Left ventricle myocardium superior (tissue), 1 donor: Measurements from ENCODE around the gene SLC10A7. TPM values are rescaled to one million over a fixed set of nuclear protein-coding genes. Genes with fewer than 3 reads are reported as not detected.

Experiments
- ATAC-seq: fragments of 200-7000 bp; cut with Tn5 transposase; one replicate; pipeline ENCODE4 v1.9.1; 2020; ENCODE audit warnings: mild to moderate bottlenecking, moderate library complexity
- DNase-seq: peaks from one replicate; pipeline ENCODE4 v3.0.0-alpha.2; 2020
- intact Hi-C: fragments of 100-400 bp; cut with micrococcal nuclease; formaldehyde crosslinking; loops from one replicate; pipeline ENCODE4 v1.11.0; 2022
- total RNA-seq: library from RNA; stranded (reverse); fragmentation: NEBNext Ultra II Directional; extraction: Animal tissue kit (Norgen Biotek cat#: 25700); gene quantifications from one replicate; pipeline ENCODE4 v1.2.1, GENCODE V29; 2021
- donor health status: DM: no; HTN: yes; CAD: no; lungs with severe emphysema.

SLC10A7 gene
- total RNA-seq, 1 donor from 2014 or later: 4.5 TPM

GRCh38 chr4:146334862-146335449 is 186.8 kb downstream of the SLC10A7 start:
- intact Hi-C loops: no loop called here
- ATAC-seq (no peak), DNase-seq (no peak)

- intact Hi-C loops: no loop called here
- DNase-seq: no peak
- no peak for ATAC-seq
Measured at GRCh38 chr4:146333895-146334262, 187.9 kb downstream of the SLC10A7 start.

- DNase-seq (no peak), ATAC-seq (no peak)
- intact Hi-C loops: no loop called here
Measured at GRCh38 chr4:146333187-146333894, 188.4 kb downstream of the SLC10A7 start.

DNA sequence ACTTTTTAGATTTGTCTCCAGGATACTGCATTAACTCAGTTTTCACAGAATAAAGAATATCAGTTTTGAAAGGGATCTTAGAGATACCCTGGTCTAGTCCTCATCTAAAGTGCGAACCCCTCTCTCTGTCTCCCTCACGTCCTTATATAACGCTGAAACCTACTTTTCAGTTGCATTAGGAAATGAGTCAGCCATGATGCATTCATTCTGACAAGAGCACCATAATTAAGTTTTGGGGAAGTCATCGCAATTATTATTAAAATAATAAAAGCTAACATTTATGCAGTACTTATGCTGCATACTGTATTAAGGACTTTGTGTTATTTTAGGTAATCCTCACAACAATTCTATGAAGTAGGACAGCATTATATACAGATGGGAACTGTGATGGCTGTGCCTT is 191.3 kb downstream of the SLC10A7 start:
- ATAC-seq (no peak), DNase-seq (no peak)
- intact Hi-C loops: no loop called here

DNA sequence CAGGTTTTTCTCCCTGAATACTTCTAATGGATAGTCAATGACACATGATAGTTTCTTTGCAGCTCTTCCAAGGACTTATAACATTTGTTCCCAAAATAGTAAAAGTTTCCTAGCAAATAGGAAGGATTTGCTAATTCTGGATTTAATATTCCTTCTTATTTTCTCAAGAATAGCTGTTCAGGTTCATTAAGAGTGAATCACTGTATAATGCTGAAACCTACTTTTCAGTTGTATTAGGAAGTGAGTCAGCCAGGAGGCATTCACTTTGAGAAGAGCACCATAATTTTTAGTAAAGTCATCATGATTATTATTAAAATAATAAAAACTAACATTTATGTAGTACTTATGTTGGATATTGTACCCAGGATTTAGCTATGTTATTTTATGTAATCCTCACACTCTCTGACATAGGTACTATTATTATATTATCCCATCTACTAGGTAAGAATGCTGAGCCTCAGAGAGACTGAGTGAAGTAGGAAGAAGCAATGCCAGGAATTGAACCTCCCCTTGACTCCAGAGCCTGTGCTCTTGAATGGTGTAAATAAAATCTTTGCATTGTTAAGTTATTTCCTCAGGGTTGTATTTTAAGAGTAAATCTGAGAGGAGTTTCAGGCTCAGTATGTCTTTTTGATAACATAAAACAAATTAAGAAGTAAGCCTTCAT is 192.6 kb downstream of the SLC10A7 start:
- ATAC-seq (no peak), DNase-seq (no peak)
- intact Hi-C loops: no loop called here

DNA sequence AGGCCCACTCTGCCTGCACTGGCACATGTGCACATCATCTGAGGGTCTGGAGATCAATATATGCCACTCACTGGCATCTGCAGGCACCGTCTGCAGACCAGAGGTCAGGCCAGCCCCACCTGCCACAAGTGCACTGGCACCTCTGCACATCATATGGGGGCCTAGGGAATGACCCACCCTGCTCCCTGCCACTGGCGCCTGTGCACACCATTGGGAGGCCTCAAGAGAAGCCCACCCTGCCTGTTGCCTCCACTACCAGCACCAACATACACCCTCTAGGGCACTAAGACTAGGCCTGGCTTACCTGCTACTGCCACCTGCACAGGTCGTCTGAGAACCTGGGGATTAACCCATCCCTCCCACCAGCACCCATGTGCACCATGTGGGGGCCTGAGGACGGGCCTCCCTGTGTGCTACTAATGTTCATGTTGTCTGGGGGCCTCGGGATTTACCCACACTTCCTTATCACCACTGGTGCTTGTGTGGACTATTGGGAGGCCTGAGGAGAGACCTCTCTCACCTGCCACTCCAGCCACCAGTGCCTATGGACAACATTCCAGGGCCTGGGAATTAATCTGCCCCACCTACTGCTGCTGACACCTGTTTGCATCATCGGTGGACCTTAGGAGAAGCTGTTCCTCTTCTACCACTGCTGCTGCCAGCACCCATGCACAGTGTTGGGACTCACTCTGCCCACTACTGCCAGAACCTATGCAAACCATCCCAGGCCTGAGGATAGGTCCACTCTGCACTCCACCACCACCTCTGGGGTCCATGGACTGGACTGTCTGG is 193.7 kb downstream of the SLC10A7 start:
- no peak for ATAC-seq
- DNase-seq: no peak
- intact Hi-C loops: no loop called here

GRCh38 chr4:146318894-146319293 is 202.8 kb downstream of the SLC10A7 start:
- no peak for DNase-seq

GRCh38 chr4:146317783-146318182 is 204.0 kb downstream of the SLC10A7 start:
- ATAC-seq (no peak), DNase-seq (no peak)
- intact Hi-C loops: no loop called here

More at GRCh38 chr4:146318894-146319293, 202.8 kb downstream of the SLC10A7 start:
- ATAC-seq: no peak
- intact Hi-C loops: no loop called here

- DNase-seq (no peak), ATAC-seq (no peak)
- intact Hi-C loops: no loop called here
Measured at GRCh38 chr4:146315184-146315583, 206.6 kb downstream of the SLC10A7 start.

GRCh38 chr4:146311238-146311970 is 210.3 kb downstream of the SLC10A7 start:
- intact Hi-C loops: no loop called here
- DNase-seq (no peak), ATAC-seq (no peak)

DNA sequence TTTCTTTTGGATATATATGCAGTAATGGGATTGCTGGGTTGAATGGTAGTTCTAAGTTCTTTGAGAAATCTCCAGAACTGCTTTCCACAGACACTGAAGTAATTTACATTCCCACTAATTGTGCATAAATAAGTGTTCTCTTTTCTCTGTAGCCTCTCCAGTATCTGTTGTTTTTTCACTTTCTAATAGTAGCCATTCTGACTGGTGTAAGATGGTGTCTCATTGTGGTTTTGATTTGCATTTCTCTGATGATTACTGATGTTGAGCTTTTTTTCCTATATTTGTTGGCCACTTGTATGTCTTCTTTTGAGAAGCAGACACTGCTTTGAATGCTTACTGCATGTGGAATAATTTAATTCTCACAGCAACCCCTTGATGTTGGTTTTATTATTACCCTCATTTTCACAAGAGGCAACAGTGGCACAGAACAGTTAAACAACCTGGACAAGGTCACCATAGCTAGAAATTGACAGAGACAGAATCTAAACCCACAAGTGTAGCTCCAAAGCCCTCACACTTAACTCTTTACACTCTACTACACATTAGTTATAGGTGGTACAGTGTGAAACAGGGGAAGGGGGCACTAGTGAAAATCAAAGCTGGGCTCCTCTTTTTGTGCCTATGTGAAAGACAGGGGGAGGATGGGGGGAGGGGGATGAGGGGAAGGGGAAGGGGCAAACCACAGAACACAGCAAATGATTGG is 211.3 kb downstream of the SLC10A7 start:
- no peak for DNase-seq
- intact Hi-C loops: no loop called here
- no peak for ATAC-seq

DNA sequence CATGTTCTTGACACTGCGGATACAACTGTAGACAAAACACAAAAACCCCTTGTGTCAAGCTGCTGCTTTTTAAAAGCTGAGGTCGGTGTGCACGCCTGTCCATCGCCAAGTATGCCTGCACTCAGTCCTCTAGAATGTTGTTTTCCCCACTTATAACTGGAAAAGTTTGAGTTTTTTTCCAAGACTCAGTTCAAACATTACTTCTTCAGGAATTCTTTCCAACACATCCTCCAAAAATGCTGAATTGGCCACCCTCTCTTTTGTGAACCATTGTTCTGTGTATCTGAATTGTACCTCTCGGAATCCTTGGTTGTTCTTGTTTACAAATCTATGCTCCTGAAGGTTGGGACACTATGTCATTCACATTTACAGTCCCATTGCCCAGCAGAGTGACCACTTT is 212.8 kb downstream of the SLC10A7 start:
- intact Hi-C loops: no loop called here
- no peak for DNase-seq
- ATAC-seq: no peak

DNA sequence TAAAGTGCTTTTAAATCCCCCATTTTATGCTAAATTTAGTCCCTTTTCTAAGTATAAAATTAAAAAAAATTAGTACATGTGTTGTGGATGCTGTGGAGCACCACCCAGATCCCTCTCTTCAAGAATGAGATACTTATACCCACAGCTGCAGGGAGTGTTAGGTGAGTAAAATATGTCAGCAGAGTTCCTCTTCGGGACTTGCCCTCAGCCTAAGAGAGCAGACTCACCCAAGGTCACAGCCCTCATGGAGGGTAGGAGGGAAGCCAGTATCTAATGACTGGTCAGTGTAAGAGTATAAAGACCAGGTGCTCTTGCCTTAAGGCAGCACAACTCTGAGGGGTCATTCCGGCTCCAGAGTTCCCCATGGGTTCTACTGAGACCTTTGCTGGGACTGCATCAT is 218.9 kb downstream of the SLC10A7 start:
- ATAC-seq: no peak
- intact Hi-C loops: no loop called here

GRCh38 chr4:146299607-146300006 is 222.1 kb downstream of the SLC10A7 start:
- DNase-seq (no peak), ATAC-seq (no peak)
- intact Hi-C loops: no loop called here

More for the DNA sequence above, 218.9 kb downstream of the SLC10A7 start:
- no peak for DNase-seq

GRCh38 chr4:146294776-146295175 is 227.0 kb downstream of the SLC10A7 start:
- ATAC-seq: no peak
- intact Hi-C loops: no loop called here

DNA sequence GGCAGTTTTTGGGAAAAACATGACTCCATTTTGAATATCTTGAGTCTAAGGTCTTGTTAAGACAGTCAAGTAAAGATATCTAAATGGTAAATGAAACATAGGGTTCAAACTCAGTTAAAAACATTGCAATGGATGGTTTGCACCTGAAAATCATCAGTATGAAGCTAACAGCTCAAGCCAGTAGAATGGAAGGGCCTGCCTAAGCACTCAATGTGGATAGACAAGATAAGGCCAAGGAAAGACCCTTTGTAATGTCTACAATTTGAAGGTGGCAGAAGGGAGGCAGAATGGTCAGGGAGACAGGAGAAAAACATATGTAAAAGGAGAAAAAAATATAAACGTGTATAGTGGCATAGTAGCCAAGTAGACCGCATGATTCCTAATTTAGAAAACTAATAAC is 229.2 kb downstream of the SLC10A7 start:
- no peak for DNase-seq
- intact Hi-C loops: no loop called here
- no peak for ATAC-seq

More at GRCh38 chr4:146294776-146295175, 227.0 kb downstream of the SLC10A7 start:
- no peak for DNase-seq

DNA sequence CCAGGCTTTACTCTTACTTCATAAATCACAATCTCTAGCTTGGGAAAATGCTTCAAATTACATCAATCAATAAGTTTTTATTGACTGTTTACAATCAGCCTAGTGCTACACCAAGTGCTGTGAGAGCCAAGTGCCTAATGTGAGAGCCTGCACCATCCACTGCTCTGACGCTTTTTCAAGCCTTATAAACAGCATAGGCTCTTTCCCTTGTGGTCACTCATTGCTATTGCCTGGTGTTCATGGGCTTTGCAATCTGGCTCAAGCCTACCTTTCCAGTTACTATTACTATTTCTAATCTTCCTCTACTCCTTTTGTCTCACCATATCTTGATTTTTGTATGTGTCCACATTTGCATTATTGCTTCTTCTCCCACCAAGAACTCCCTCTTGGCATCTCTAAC is 230.4 kb downstream of the SLC10A7 start:
- DNase-seq (no peak), ATAC-seq (no peak)
- intact Hi-C loops: no loop called here

DNA sequence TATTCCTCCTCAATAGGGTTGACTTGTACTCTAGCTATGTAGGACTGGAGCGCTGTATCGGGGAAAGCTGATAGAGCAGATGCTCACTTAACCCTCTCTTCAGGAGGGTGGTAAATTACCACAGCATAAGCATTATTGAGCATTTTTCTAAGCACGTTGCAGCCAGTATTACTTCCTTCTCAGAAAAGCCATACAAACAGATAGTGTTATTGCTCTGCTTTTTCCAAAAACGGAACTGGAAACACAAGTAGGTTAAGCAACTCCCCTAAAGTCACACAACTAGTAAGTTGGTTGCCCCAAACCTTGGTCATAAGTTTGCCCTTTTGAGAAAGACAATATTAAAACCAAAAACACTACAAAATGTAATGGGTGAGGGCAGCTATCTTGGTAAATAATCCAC is 233.5 kb downstream of the SLC10A7 start:
- no peak for DNase-seq
- intact Hi-C loops: no loop called here

DNA sequence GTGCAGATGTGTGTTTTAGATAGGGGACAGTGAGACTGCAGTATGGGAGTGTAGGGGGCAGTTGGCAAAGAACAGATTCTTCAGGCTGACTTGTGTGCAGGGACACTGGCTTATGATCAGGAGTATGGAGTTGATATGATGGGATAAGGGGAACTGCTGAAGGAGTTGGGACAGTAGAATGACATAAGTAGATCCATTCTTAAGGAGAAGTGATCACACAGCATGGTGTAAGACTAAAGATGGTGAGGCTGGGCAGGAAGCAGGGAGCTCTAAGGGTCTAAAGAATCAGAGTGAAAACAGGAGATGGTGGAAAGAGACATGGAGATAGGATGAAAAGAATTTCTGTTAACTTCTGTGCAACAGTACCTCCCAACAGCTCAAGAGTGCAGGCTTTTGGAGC is 236.7 kb downstream of the SLC10A7 start:
- ATAC-seq (no peak), DNase-seq (no peak)
- intact Hi-C loops: no loop called here

More for the DNA sequence above, 233.5 kb downstream of the SLC10A7 start:
- ATAC-seq: no peak
